Measurements from ENCODE around the gene RNF169.

The RNF169 gene

GRCh38 chr11:74786574-74786973, 37.9 kb downstream of the RNF169 start:
- no peak overlapping the region for H3K4me2 ChIP-seq (ENCODE audit: insufficient read depth, low read length)
- no peak overlapping the region for H3K9ac ChIP-seq (ENCODE audit: low read depth, low read length)
- peaks cover 6% of the 10 kb centered on the region; the same call in 1 of the 2 replicates for H3K4me1 ChIP-seq (ENCODE audit: insufficient read depth, low read length)
- no peaks in the 10 kb centered on the region for H3K27me3 ChIP-seq (ENCODE audit: insufficient read depth, low read length, poor library complexity)
- H3K27ac ChIP-seq (ENCODE audit: low read length), result no peak overlapping the region
- no peak overlapping the region for H3K4me3 ChIP-seq (ENCODE audit: low read depth in 1 of 2, low read length in 2 of 2)
- peaks cover 12% of the 10 kb centered on the region for H3K9me3 ChIP-seq (ENCODE audit: insufficient read depth, low read length, severe bottlenecking)
- TF ChIP-seq CTCF (IDR thresholded peaks at IDR 0.05; ENCODE audit: borderline replicate concordance, extremely low read depth, low read length, poor library complexity, severe bottlenecking), result no peak
- no peak for TF ChIP-seq EZH2 (IDR thresholded peaks at IDR 0.05; ENCODE audit: borderline replicate concordance, low read depth, low read length, severe bottlenecking)
- no peak overlapping the region for H2AFZ ChIP-seq (ENCODE audit: low read depth, low read length)
- H3K79me2 ChIP-seq (ENCODE audit: insufficient read depth, low read length), result peaks cover 59% of the 10 kb centered on the region
- H4K20me1 ChIP-seq (ENCODE audit: insufficient read depth, low read length), result peaks cover 19% of the 10 kb centered on the region; the same call in 1 of the 2 replicates
- DNase-seq (no peak), ATAC-seq (ENCODE audit: insufficient read depth, low read depth) (no peak)
- H3K36me3 ChIP-seq (ENCODE audit: insufficient read depth, low read length), result peaks cover 46% of the 10 kb centered on the region

DNA sequence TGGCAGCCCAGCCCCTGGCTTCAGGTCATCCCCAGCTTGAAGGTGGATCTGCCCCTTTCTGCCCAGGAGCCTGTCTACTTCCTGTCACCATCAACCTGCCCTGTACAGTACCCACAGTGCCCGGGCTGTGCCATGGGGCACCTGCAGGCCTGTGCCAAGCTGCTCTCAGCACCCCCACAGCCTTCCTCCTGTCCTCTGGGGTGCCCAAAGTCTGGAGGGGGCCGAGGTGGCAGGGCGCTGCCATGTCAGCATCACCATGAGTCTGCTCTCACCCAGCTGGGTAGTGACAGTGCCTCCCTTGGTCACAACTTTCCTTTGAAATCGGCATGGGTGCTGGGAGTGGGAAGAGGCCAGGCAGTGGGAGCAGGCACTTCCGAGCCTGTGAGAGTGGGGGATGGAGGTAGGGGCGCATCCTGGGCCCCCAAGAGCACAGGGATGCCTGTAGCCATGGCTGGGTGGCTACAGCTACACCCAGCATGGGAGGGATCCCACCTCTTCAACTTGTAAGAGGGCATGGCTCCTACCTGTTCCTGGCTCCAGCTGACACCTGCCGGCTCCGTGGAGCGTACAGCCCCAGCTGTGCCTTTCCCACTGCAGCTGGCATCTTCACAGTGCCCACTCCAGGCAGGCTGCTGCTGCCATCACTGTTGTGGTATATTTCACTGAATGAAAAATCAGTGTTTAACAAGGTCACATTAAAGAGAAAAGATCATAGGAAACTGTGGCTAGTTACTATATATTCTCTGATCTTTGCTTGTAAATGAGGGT, 42.9 kb downstream of the RNF169 start:
- peaks cover 14% of the 10 kb centered on the region for H3K9me3 ChIP-seq (ENCODE audit: insufficient read depth, low read length, severe bottlenecking)
- H3K36me3 ChIP-seq (ENCODE audit: insufficient read depth, low read length), result peaks cover 88% of the 10 kb centered on the region
- no peak overlapping the region for H3K9ac ChIP-seq (ENCODE audit: low read depth, low read length)
- H3K4me1 ChIP-seq (ENCODE audit: insufficient read depth, low read length), result no peaks in the 10 kb centered on the region
- no peaks in the 10 kb centered on the region for H3K27me3 ChIP-seq (ENCODE audit: insufficient read depth, low read length, poor library complexity)
- ATAC-seq (ENCODE audit: insufficient read depth, low read depth) (no peak), DNase-seq (no peak)
- H4K20me1 ChIP-seq (ENCODE audit: insufficient read depth, low read length), result no peaks in the 10 kb centered on the region
- H3K27ac ChIP-seq (ENCODE audit: low read length), result no peak overlapping the region
- H3K79me2 ChIP-seq (ENCODE audit: insufficient read depth, low read length), result peaks cover 21% of the 10 kb centered on the region
- TF ChIP-seq CTCF (IDR thresholded peaks at IDR 0.05; ENCODE audit: borderline replicate concordance, extremely low read depth, low read length, poor library complexity, severe bottlenecking) (no peak), EZH2 (IDR thresholded peaks at IDR 0.05; ENCODE audit: borderline replicate concordance, low read depth, low read length, severe bottlenecking) (no peak)
- H2AFZ ChIP-seq (ENCODE audit: low read depth, low read length), result no peak overlapping the region
- H3K4me2 ChIP-seq (ENCODE audit: insufficient read depth, low read length), result no peak overlapping the region
- no peak overlapping the region for H3K4me3 ChIP-seq (ENCODE audit: low read depth in 1 of 2, low read length in 2 of 2)

DNA sequence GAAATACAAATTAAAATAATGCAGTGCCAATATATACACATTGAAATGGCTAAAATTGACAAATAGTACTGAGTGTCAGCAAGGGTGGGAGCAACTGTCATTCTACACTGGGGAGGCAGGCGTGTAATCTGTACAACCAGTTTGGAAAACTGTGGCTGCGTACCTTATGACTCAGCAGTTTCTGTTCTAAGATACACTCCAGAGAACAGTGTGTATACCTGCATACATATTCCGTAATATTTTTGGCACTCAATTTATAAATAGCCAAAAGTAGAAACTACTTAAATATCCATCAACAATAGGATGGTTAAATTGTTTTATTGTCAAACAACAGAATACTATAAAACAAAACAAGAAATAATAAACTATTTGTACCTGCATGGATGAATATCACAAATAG, 57.6 kb downstream of the RNF169 start:
- H3K79me2 ChIP-seq (ENCODE audit: insufficient read depth, low read length), result peaks cover 60% of the 10 kb centered on the region
- no peak for DNase-seq
- H4K20me1 ChIP-seq (ENCODE audit: insufficient read depth, low read length), result peaks cover 12% of the 10 kb centered on the region; the same call in 1 of the 2 replicates
- no peak overlapping the region for H2AFZ ChIP-seq (ENCODE audit: low read depth, low read length)
- no peaks in the 10 kb centered on the region for H3K9me3 ChIP-seq (ENCODE audit: insufficient read depth, low read length, severe bottlenecking)
- no peaks in the 10 kb centered on the region for H3K27me3 ChIP-seq (ENCODE audit: insufficient read depth, low read length, poor library complexity)
- H3K9ac ChIP-seq (ENCODE audit: low read depth, low read length), result no peak overlapping the region
- H3K36me3 ChIP-seq (ENCODE audit: insufficient read depth, low read length), result peaks cover 28% of the 10 kb centered on the region
- H3K4me3 ChIP-seq (ENCODE audit: low read depth in 1 of 2, low read length in 2 of 2), result no peak overlapping the region
- H3K27ac ChIP-seq (ENCODE audit: low read length), result no peak overlapping the region; the same call in 1 of the 2 replicates
- H3K4me1 ChIP-seq (ENCODE audit: insufficient read depth, low read length), result no peaks in the 10 kb centered on the region
- TF ChIP-seq EZH2 (IDR thresholded peaks at IDR 0.05; ENCODE audit: borderline replicate concordance, low read depth, low read length, severe bottlenecking) (no peak), CTCF (IDR thresholded peaks at IDR 0.05; ENCODE audit: borderline replicate concordance, extremely low read depth, low read length, poor library complexity, severe bottlenecking) (no peak)
- no peak for ATAC-seq (ENCODE audit: insufficient read depth, low read depth)
- H3K4me2 ChIP-seq (ENCODE audit: insufficient read depth, low read length), result no peak overlapping the region

All from DND-41 (cell line).